GM18505 (cell line): Measurements from ENCODE around the gene TLL2.

ENCODE experiments used
- ATAC-seq: cut with Tn5 transposase; IDR thresholded peaks from one replicate; pipeline ENCODE4 v1.9.1; 2021; ENCODE audit not compliant: unreplicated experiment
- POLR2A ChIP-seq: IDR thresholded peaks from 4 replicates; pipeline ENCODE4 v1.6.1; 2011; ENCODE audit warnings: borderline replicate concordance; ENCODE audit not compliant: insufficient read depth, insufficient read length; ENCODE audit errors: extremely low read depth

Gene TLL2

DNA sequence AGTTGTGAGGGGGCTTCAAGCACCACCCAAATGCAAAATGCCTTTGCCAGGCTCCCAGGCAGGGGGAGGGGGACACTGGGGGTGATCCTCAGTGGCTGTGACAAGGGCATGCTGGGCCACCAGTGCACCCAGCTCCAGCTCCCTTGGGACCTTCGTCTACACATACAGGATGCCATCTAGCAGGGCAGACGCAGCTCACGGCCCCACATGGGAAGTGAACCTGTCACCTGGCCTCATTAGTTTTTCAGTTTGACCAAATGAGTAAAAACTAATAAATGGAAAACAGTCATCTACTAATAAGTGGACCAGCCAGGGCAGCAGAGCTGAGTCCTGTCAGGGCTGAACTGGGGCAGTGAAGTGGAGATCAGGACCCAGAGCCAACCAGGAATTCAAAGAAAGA is 50.2 kb downstream of the TLL2 start:
- TF ChIP-seq POLR2A, result no peak
- no peak for ATAC-seq

DNA sequence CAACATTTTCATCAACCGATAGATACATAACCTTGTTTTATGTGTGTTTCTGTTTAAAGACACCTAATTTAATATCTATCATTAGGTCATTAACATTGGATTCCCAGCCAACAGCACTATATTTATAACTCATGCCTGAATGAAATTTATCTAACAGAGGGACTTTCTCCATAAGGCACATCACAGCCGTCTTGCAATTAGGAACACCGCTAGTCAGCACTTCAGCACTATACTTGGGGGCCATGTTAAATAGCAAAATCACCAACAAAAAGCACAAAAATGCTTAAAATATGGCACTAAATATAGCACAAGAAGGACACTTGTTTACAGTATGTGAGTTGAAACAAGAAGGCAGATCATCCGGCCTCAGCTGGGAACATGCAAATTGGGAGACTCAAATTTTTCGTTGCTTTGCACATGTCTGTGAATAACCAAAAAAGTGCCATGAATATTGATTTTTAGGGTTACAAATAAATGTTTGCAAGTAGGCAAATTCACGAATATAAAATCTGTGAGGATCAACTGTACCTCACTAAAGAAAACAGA is 51.0 kb downstream of the TLL2 start:
- no peak for ATAC-seq
- TF ChIP-seq POLR2A, result no peak

DNA sequence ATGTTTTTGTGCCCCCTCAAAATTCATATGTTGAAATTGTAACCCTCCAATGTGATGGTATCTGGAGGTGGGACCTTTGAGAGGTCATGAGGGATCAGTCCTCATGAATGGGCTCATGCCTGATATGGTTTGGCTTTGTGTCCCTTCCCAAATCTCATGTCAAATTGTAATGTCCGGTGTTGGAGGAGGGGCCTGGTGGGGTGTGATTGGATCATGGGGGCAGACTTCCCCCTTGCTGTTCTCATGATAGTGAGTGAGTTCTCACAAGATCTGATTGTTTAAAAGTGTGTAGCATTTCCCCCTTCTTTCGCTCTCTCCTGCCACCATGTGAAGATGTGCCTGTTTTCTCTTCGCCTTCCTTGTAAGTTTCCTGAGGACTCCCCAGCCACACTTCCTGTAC is 53.4 kb downstream of the TLL2 start:
- TF ChIP-seq POLR2A, result no peak
- ATAC-seq, result no peak

DNA sequence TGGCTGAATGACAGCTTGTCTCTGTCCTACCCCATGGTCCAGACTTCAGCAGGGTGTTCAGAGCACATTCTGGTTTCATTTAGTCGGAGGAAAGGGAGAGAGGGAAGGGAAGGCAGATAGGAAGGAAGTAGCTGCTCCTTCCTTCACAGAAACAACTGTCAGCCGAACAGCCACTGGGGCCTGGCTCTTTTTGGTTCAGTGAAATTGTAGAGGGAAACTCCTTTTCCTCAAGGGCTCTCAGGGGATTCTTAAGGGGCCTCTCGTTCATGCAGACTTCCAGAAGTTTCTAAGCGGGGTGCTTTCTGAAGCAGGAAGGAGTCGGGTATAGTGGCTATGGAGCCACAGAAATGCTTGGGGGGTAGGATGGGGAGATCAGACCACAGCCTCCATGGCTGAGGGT is 56.4 kb downstream of the TLL2 start:
- TF ChIP-seq POLR2A, result no peak
- ATAC-seq, result no peak

GRCh38 chr10:96456296-96456840 is 57.4 kb downstream of the TLL2 start:
- TF ChIP-seq POLR2A, result no peak
- ATAC-seq, result no peak

DNA sequence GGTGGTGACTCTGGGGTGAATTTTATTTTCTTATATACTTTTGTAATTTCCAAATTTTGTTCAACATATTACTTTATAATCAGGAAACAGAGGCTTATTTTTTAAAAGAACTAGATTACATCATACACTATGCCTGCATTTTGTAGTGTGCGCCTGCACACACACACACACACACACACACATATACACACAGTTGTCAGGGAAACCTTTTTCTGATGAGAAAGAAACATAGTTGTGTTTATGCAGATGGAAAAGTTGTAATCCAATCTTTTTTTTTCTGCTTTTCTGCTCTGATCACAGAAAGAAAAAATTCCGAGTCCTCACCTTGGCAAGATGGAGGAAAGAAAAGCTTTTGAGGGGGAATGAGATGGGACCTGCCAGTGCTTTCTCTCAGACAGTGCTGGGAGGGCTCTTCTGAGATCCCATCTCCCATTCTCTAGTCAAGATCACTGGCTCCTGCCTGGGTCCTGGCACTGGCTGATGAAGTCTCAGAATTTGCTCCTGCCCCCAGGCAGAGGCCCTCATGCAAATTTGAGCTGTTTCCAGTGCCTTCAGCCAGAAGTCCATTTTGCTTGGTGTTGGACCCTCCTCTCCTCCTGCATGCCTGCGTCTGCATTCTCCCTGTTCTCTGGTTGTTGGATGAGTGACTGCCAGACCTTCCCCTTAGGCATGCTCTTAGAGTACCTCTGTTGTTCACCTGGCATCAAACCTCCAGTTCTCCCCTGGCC is 59.7 kb downstream of the TLL2 start:
- ATAC-seq, result no peak
- no peak for TF ChIP-seq POLR2A

DNA sequence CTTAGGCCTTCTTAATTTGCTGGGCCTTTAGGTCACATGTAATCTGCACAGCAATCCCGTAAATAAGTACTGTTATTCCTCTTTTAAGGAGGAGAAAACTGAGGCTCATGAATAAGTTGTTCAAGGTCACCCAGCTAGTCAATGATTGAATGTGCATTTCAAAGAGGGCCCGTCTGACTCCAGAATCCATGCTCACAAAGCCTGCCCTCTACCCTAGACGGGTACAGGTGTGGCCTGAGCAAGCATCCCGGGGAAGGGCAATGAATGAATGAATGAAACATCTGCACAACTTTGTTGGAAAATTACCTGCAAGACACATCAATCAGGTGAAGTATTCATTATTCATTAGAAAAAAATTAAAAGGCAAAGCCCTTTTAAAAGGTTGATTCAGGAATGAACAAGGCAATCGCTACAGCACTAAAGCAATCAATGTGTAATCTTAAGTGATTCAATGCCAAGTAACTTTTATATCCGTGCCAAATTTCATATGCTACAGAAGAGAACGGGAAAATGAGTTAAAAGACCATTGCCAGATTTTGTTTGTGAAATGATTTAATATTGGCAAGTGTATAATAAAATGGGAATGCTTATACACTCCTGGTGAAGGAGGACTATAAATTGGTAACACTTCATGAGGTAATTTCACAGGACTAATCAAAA is 61.1 kb downstream of the TLL2 start:
- TF ChIP-seq POLR2A, result no peak
- no peak for ATAC-seq

DNA sequence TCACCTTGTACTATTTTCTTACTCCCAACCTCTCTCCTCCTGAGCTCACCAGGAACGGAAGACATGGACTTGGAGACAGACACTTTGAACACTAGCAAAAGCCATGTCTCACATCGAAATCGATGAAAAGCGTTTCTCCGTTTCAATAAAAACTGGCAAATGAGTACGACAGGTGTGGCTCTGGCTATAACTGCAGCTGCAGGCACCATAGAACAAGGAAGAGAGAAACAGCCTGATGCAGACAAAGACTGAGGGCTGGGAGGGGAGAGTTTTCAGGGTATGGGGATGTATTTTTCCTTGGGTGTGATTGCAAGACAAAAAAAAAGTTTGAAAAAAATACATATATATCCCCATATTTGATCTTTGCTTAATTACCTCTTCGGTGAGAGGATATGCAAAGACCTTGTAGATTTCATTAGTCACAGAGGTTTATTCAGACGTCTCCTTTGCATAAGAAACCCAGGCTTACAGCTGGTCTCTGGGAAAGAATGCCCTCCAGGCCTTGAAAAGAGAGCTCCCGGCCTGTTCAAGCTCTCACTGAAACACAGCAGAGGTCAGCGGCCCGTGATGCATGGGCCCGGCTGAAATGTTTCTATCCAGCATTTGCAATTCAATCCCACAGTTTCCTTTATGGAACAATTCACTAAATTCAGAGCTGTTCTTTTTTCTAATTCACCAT is 63.1 kb downstream of the TLL2 start:
- no peak for TF ChIP-seq POLR2A
- no peak for ATAC-seq

DNA sequence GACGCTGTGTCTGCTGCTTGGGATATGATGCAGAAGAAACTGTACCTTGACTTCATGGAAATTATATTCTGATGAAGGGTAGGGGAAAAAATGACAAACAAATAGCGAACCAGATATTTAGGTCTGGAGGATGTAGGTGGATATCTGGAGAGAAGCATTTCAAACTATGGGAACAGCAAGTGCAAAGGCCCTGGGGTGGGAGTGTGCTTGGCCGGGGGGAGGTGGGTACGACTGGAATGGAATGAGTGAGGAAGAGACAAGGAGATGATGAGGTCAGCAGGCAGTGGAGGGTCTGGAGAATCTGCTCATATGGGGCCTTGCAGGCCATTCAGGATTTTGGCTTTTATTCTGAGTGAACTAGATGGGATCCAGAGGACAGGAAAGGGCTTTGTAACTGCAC is 65.2 kb downstream of the TLL2 start:
- no peak for TF ChIP-seq POLR2A
- no peak for ATAC-seq

DNA sequence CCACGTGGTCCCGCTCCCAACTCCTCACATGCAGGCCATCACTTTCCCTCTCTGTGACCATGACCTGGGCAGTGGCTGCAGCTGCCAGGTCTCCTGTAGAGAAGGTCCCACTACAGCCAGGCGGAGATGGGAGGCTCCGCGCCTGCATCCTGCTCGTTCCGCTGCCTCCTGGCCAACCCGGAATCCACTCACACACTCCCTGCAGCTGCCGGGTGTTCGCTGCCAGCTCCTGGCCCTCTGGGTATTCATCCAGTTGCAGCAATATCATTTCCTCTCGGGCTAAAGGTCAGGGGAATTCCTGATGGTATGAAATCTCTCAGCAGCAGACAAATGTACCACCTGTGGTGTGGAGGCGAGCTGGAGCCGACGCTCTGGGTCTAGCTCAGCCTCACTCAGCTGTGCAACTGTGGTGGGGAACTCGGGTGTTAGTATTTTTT is 65.7 kb downstream of the TLL2 start:
- ATAC-seq, result no peak
- TF ChIP-seq POLR2A, result no peak

DNA sequence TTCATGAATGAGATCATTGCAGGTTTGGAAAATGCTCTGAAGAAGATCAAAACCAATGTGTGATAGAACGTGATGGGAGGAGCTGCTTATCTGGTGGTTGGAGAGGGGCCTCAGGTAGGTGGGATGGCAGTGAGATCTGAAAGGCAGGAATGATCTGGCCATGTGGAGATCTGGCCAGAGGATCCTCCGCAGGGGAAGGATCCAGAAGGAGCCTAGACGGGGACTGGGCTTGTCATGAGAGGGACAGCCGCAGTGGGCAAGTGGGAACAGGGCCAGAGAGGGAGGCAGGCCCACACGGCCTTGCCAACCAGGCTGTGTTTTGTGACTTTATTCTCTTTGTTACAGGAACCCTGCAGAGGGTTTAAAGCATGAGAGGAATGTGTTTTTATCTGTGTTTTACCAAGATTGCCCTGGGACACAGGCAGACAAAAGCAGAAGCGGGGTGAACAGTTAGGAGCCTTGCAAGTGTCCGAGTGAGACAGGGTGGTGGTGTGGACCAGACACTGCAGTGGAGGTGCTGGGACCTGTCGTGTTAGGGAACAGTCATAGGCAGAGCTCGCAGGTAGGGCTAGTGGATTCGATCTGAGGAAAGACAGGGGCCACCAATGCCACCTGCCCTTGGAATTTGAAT is 66.6 kb downstream of the TLL2 start:
- no peak for ATAC-seq
- no peak for TF ChIP-seq POLR2A

- no peak for TF ChIP-seq POLR2A
- ATAC-seq, result no peak
Measured at GRCh38 chr10:96441987-96442643, 71.6 kb downstream of the TLL2 start.

- ATAC-seq, result no peak
- no peak for TF ChIP-seq POLR2A
Measured at GRCh38 chr10:96441322-96441885, 72.3 kb downstream of the TLL2 start.
